WTC11 (cell line): ENCODE data around the gene CFAP299.

Experiments
- CREB1 ChIP-seq: sonication (generic); formaldehyde crosslinking; IDR thresholded peaks from 2 replicates; pipeline ENCODE4 v1.8.0; 2023; ENCODE audit warnings: mild to moderate bottlenecking, missing genetic modification reagents
- ESRRA ChIP-seq: sonication (generic); formaldehyde crosslinking; IDR thresholded peaks from 2 replicates; pipeline ENCODE4 v1.8.1; 2022; ENCODE audit warnings: mild to moderate bottlenecking, missing genetic modification reagents, borderline replicate concordance
- RELA ChIP-seq: sonication (generic); formaldehyde crosslinking; IDR thresholded peaks from 2 replicates; pipeline ENCODE4 v1.8.1; 2022; ENCODE audit warnings: missing genetic modification reagents, mild to moderate bottlenecking, borderline replicate concordance
- SP1 ChIP-seq: sonication (generic); formaldehyde crosslinking; conservative IDR thresholded peaks from 2 replicates; pipeline ENCODE4 v1.8.1; 2022; ENCODE audit warnings: missing genetic modification reagents
- ZNF121 ChIP-seq: sonication (generic); formaldehyde crosslinking; IDR thresholded peaks from 2 replicates; pipeline ENCODE4 v1.8.0; 2023; ENCODE audit warnings: missing genetic modification reagents
- TF ChIP-seq, protein P1 (sequence below): fragments of 200-600 bp; IDR thresholded peaks from 2 replicates; pipeline ENCODE4 v1.8.0; 2022; ENCODE audit warnings: antibody characterized with exemption
- TF ChIP-seq, protein P2 (sequence below): sonication (generic); formaldehyde crosslinking; conservative IDR thresholded peaks from 2 replicates; pipeline ENCODE4 v1.8.1; 2022; ENCODE audit warnings: mild to moderate bottlenecking, missing genetic modification reagents
- TF ChIP-seq, protein P3 (sequence below): fragments of 250-450 bp; sonication (Bioruptor Pico); IDR thresholded peaks from 2 replicates; pipeline ENCODE4 v1.9.0; 2021; ENCODE audit warnings: mild to moderate bottlenecking
- TF ChIP-seq, protein P4 (sequence below): sonication (generic); formaldehyde crosslinking; IDR thresholded peaks from 2 replicates; pipeline ENCODE4 v1.8.1; 2023; ENCODE audit warnings: mild to moderate bottlenecking, missing genetic modification reagents, borderline replicate concordance
- TF ChIP-seq, protein P5 (sequence below): sonication (generic); formaldehyde crosslinking; IDR thresholded peaks from 2 replicates; pipeline ENCODE4 v1.8.1; 2023; ENCODE audit warnings: mild to moderate bottlenecking, missing genetic modification reagents
- TF ChIP-seq, protein P6 (sequence below): sonication (generic); formaldehyde crosslinking; IDR thresholded peaks from 2 replicates; pipeline ENCODE4 v1.8.0; 2022; ENCODE audit warnings: mild to moderate bottlenecking, missing genetic modification reagents

DNA sequence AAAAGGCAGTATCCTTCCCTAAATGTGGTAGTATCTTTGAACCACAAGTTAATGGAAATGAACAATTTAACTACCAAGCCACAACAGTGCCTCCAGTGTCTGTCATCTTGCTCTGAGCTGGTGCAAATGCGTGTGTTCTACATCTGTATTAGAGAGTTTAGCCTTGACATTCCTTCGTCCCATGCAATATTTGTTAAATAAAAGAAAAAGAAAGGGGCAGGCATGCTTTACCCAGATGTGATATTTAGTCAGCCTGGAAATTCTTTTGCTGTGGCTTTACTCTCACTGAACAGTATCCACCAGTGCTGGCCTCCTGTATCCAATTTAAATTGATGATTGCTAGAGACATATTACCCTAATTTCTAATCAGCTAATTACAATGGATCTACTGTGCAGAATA, 310.5 kb downstream of the CFAP299 start:
- TF ChIP-seq RELA (no peak), SP1 (CRISPR knock-in tag) (no peak), CREB1 (CRISPR knock-in tag) (no peak), ESRRA (CRISPR knock-in tag) (no peak), ZNF121 (CRISPR knock-in tag) (no peak)
- TF ChIP-seq, protein P1, sequence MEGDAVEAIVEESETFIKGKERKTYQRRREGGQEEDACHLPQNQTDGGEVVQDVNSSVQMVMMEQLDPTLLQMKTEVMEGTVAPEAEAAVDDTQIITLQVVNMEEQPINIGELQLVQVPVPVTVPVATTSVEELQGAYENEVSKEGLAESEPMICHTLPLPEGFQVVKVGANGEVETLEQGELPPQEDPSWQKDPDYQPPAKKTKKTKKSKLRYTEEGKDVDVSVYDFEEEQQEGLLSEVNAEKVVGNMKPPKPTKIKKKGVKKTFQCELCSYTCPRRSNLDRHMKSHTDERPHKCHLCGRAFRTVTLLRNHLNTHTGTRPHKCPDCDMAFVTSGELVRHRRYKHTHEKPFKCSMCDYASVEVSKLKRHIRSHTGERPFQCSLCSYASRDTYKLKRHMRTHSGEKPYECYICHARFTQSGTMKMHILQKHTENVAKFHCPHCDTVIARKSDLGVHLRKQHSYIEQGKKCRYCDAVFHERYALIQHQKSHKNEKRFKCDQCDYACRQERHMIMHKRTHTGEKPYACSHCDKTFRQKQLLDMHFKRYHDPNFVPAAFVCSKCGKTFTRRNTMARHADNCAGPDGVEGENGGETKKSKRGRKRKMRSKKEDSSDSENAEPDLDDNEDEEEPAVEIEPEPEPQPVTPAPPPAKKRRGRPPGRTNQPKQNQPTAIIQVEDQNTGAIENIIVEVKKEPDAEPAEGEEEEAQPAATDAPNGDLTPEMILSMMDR = no peak
- TF ChIP-seq, protein P2, sequence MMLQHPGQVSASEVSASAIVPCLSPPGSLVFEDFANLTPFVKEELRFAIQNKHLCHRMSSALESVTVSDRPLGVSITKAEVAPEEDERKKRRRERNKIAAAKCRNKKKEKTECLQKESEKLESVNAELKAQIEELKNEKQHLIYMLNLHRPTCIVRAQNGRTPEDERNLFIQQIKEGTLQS (CRISPR knock-in tag) = no peak
- TF ChIP-seq, protein P3, sequence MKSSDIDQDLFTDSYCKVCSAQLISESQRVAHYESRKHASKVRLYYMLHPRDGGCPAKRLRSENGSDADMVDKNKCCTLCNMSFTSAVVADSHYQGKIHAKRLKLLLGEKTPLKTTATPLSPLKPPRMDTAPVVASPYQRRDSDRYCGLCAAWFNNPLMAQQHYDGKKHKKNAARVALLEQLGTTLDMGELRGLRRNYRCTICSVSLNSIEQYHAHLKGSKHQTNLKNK (CRISPR knock-in tag) = no peak
- TF ChIP-seq, protein P4, sequence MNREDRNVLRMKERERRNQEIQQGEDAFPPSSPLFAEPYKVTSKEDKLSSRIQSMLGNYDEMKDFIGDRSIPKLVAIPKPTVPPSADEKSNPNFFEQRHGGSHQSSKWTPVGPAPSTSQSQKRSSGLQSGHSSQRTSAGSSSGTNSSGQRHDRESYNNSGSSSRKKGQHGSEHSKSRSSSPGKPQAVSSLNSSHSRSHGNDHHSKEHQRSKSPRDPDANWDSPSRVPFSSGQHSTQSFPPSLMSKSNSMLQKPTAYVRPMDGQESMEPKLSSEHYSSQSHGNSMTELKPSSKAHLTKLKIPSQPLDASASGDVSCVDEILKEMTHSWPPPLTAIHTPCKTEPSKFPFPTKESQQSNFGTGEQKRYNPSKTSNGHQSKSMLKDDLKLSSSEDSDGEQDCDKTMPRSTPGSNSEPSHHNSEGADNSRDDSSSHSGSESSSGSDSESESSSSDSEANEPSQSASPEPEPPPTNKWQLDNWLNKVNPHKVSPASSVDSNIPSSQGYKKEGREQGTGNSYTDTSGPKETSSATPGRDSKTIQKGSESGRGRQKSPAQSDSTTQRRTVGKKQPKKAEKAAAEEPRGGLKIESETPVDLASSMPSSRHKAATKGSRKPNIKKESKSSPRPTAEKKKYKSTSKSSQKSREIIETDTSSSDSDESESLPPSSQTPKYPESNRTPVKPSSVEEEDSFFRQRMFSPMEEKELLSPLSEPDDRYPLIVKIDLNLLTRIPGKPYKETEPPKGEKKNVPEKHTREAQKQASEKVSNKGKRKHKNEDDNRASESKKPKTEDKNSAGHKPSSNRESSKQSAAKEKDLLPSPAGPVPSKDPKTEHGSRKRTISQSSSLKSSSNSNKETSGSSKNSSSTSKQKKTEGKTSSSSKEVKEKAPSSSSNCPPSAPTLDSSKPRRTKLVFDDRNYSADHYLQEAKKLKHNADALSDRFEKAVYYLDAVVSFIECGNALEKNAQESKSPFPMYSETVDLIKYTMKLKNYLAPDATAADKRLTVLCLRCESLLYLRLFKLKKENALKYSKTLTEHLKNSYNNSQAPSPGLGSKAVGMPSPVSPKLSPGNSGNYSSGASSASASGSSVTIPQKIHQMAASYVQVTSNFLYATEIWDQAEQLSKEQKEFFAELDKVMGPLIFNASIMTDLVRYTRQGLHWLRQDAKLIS (CRISPR knock-in tag) = no peak
- TF ChIP-seq, protein P5, sequence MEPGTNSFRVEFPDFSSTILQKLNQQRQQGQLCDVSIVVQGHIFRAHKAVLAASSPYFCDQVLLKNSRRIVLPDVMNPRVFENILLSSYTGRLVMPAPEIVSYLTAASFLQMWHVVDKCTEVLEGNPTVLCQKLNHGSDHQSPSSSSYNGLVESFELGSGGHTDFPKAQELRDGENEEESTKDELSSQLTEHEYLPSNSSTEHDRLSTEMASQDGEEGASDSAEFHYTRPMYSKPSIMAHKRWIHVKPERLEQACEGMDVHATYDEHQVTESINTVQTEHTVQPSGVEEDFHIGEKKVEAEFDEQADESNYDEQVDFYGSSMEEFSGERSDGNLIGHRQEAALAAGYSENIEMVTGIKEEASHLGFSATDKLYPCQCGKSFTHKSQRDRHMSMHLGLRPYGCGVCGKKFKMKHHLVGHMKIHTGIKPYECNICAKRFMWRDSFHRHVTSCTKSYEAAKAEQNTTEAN (CRISPR knock-in tag) = no peak
- TF ChIP-seq, protein P6, sequence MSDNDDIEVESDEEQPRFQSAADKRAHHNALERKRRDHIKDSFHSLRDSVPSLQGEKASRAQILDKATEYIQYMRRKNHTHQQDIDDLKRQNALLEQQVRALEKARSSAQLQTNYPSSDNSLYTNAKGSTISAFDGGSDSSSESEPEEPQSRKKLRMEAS (CRISPR knock-in tag) = no peak
